ENCODE results near the gene RBM38.

RBM38 gene

GRCh38 chr20:57420571-57421252 lies 29.5 kb downstream of the RBM38 start:
- TF ChIP-seq CTCF (IDR thresholded peaks at IDR 0.05; ENCODE audit: insufficient read depth, low read length, poor library complexity, severe bottlenecking) (no peak), EZH2phosphoT487 (conservative IDR thresholded peaks at IDR 0.05; ENCODE audit: low read length) (no peak)
- Histone ChIP-seq H3K4me2 (ENCODE audit: low read depth, low read length, poor library complexity, severe bottlenecking) (no peak overlapping the region), H2AFZ (ENCODE audit: low read depth, low read length, severe bottlenecking) (no peak overlapping the region), H3F3A (ENCODE audit: insufficient read depth) (no peaks in the 10 kb centered on the region), H4K20me1 (ENCODE audit: low read depth, low read length) (no peaks in the 10 kb centered on the region), H3K9me3 (ENCODE audit: insufficient read depth, low read length) (no peaks in the 10 kb centered on the region), H3K27ac (ENCODE audit: low read depth, low read length) (no peak overlapping the region), H3K9me2 (replicated peaks; ENCODE audit: insufficient read depth, low read length) (no peaks in the 10 kb centered on the region), H3K4me3 (ENCODE audit: insufficient read depth, low read length, poor library complexity, severe bottlenecking) (no peak overlapping the region), H3K79me2 (ENCODE audit: insufficient read depth, low read length) (no peaks in the 10 kb centered on the region), H3K36me3 (ENCODE audit: low read length) (no peaks in the 10 kb centered on the region), H3K9ac (ENCODE audit: low read length) (no peak overlapping the region), H3K27me3 (ENCODE audit: low read length) (no peaks in the 10 kb centered on the region)

GRCh38 chr20:57421253-57422220 lies 30.3 kb downstream of the RBM38 start:
- Histone ChIP-seq H3K9ac (ENCODE audit: low read length) (no peak overlapping the region), H3K9me3 (ENCODE audit: insufficient read depth, low read length) (no peaks in the 10 kb centered on the region), H3K79me2 (ENCODE audit: insufficient read depth, low read length) (no peaks in the 10 kb centered on the region), H3K4me3 (ENCODE audit: insufficient read depth, low read length, poor library complexity, severe bottlenecking) (no peak overlapping the region), H3K36me3 (ENCODE audit: low read length) (no peaks in the 10 kb centered on the region), H4K20me1 (ENCODE audit: low read depth, low read length) (no peaks in the 10 kb centered on the region), H3K4me2 (ENCODE audit: low read depth, low read length, poor library complexity, severe bottlenecking) (no peak overlapping the region), H3K27me3 (ENCODE audit: low read length) (no peaks in the 10 kb centered on the region), H3K9me2 (replicated peaks; ENCODE audit: insufficient read depth, low read length) (no peaks in the 10 kb centered on the region), H2AFZ (ENCODE audit: low read depth, low read length, severe bottlenecking) (no peak overlapping the region), H3F3A (ENCODE audit: insufficient read depth) (no peaks in the 10 kb centered on the region), H3K27ac (ENCODE audit: low read depth, low read length) (no peak overlapping the region)
- TF ChIP-seq CTCF (IDR thresholded peaks at IDR 0.05; ENCODE audit: insufficient read depth, low read length, poor library complexity, severe bottlenecking) (no peak), EZH2phosphoT487 (conservative IDR thresholded peaks at IDR 0.05; ENCODE audit: low read length) (no peak)

GRCh38 chr20:57422254-57422653 lies 31.1 kb downstream of the RBM38 start:
- Histone ChIP-seq H3K9me3 (ENCODE audit: insufficient read depth, low read length) (no peaks in the 10 kb centered on the region), H3K27me3 (ENCODE audit: low read length) (no peaks in the 10 kb centered on the region), H4K20me1 (ENCODE audit: low read depth, low read length) (no peaks in the 10 kb centered on the region), H2AFZ (ENCODE audit: low read depth, low read length, severe bottlenecking) (no peak overlapping the region), H3K27ac (ENCODE audit: low read depth, low read length) (no peak overlapping the region), H3K4me2 (ENCODE audit: low read depth, low read length, poor library complexity, severe bottlenecking) (no peak overlapping the region), H3F3A (ENCODE audit: insufficient read depth) (no peaks in the 10 kb centered on the region), H3K79me2 (ENCODE audit: insufficient read depth, low read length) (no peaks in the 10 kb centered on the region), H3K9ac (ENCODE audit: low read length) (no peak overlapping the region), H3K36me3 (ENCODE audit: low read length) (no peaks in the 10 kb centered on the region), H3K4me3 (ENCODE audit: insufficient read depth, low read length, poor library complexity, severe bottlenecking) (no peak overlapping the region), H3K9me2 (replicated peaks; ENCODE audit: insufficient read depth, low read length) (no peaks in the 10 kb centered on the region)
- TF ChIP-seq EZH2phosphoT487 (conservative IDR thresholded peaks at IDR 0.05; ENCODE audit: low read length) (no peak), CTCF (IDR thresholded peaks at IDR 0.05; ENCODE audit: insufficient read depth, low read length, poor library complexity, severe bottlenecking) (no peak)
